Measurements from ENCODE around the gene SS18L1. TPM values are rescaled to one million over a fixed set of nuclear protein-coding genes. Genes with fewer than 3 reads are reported as not detected.

Gene SS18L1
- total RNA-seq, 3 donors from 2014 or later (not counting 1 experiment from before 2014, with no cell fraction given) = 19.1 to 26.0 (median 23.7) TPM

DNA sequence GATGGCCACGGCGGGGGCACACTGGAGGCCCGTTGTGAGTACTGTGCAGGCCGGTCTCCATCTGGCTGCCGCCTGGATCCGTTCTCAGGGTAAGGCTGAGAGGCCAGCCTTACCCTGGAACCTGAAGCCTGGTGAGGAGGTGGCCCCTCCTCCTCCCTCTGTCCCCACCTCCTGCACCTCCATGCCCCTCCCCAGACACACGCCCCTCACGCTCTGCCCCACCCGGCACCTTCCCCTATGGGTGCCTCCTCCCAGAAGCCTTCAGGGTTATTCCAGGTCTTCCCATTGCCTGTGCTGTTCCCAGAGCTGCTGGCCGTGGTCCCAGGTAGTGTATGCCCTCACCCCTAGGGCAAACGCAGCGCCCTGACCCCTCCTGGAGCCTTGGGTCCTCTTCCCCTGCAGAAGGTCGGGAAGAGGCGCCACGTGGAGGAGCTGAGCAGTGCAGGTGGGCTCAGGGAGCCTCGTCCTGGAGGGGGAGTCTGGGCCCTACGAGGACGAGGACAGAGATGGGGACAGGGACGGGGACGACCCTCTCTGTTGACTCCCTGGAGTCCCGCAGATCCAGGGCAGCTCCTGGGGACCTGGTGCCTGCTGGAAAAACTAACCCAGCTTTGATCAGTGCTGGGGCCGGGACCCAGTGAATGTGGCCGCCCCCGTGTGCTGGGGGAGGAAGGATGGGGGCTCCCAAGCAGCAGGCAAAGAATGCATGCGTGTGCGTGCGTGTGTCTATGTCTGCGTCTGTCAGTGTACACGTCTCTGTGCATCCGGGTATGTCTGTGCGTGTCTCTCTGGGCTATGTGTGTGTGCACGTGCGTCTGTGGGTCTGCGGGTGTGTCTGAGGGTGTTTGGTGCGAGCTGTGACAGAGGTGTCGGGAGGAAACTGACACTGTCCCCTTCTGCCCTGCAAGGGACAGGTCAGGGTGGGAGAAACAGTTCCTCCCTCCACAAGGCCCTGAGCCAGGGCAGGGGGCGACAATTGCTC, 84.7 kb downstream of the SS18L1 start:
- no peaks in the 10 kb centered on the region for H3K9me3 ChIP-seq (ENCODE audit: control insufficient read depth, insufficient read depth, low read length)
- no peaks in the 10 kb centered on the region for H3K36me3 Mint-ChIP-seq
- no peaks in the 10 kb centered on the region for H3K36me3 ChIP-seq (ENCODE audit: control insufficient read depth, insufficient read depth, low read length)
- DNase-seq = no peak
- H3K27me3 Mint-ChIP-seq (ENCODE audit: low read depth in 2 of 2) = peaks cover 13 to 15% of the 10 kb centered on the region in 2 donors
- no peak overlapping the region for H3K4me3 ChIP-seq (ENCODE audit: low read length)
- intact Hi-C loops (cut with micrococcal nuclease) = no loop called here
- H3K27ac ChIP-seq (ENCODE audit: low read length) = no peak overlapping the region
- peak in 1 of 3 donors; percentile 53 for ATAC-seq
- no peaks in the 10 kb centered on the region for H3K9me3 Mint-ChIP-seq
- 63% methylated on average over 36 of the region's 37 CpGs for whole genome bisulfite sequencing (ENCODE audit: insufficient coverage)
- TF ChIP-seq, protein P1, sequence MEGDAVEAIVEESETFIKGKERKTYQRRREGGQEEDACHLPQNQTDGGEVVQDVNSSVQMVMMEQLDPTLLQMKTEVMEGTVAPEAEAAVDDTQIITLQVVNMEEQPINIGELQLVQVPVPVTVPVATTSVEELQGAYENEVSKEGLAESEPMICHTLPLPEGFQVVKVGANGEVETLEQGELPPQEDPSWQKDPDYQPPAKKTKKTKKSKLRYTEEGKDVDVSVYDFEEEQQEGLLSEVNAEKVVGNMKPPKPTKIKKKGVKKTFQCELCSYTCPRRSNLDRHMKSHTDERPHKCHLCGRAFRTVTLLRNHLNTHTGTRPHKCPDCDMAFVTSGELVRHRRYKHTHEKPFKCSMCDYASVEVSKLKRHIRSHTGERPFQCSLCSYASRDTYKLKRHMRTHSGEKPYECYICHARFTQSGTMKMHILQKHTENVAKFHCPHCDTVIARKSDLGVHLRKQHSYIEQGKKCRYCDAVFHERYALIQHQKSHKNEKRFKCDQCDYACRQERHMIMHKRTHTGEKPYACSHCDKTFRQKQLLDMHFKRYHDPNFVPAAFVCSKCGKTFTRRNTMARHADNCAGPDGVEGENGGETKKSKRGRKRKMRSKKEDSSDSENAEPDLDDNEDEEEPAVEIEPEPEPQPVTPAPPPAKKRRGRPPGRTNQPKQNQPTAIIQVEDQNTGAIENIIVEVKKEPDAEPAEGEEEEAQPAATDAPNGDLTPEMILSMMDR (IDR thresholded peaks at IDR 0.05) = no peak
- H3K4me1 ChIP-seq (ENCODE audit: control insufficient read depth, insufficient read depth, low read length) = no peaks in the 10 kb centered on the region
- no peaks in the 10 kb centered on the region for H3K27me3 ChIP-seq (ENCODE audit: control insufficient read depth, insufficient read depth, low read length)
- H3K27ac Mint-ChIP-seq = no peak overlapping the region
- H3K4me3 Mint-ChIP-seq = no peak overlapping the region
- H3K4me1 Mint-ChIP-seq = no peaks in the 10 kb centered on the region

DNA sequence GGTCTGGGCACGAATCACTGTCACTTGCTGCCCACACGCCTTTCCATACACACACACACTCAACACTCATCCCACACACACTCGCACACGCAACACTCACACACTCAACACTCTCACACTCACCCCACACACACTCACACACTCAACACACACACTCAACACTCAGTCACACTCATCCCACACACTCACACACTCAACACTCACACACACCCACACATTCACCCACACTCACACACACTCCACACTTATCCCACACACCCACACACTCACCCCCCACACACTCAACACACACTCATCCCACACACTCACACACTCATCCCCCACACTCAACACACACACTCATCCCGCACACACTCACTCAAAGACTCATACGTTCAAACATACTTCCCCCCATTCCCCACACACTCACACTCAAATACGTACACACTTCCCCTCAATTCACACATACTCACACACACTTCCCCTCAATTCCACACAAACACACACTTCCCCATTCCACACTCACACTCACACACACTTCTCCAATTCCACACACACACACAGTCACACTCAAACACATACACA, 85.5 kb downstream of the SS18L1 start:
- no peaks in the 10 kb centered on the region for H3K9me3 ChIP-seq (ENCODE audit: control insufficient read depth, insufficient read depth, low read length)
- H3K9me3 Mint-ChIP-seq = no peaks in the 10 kb centered on the region
- H3K4me1 ChIP-seq (ENCODE audit: control insufficient read depth, insufficient read depth, low read length) = no peaks in the 10 kb centered on the region
- no peak overlapping the region for H3K4me3 Mint-ChIP-seq
- intact Hi-C loops (cut with micrococcal nuclease) = no loop called here
- no peaks in the 10 kb centered on the region for H3K27me3 ChIP-seq (ENCODE audit: control insufficient read depth, insufficient read depth, low read length)
- DNase-seq (no peak), ATAC-seq (peak in 1 of 3 donors; percentile 5)
- no peak overlapping the region for H3K27ac ChIP-seq (ENCODE audit: low read length)
- no peaks in the 10 kb centered on the region for H3K36me3 Mint-ChIP-seq
- H3K27me3 Mint-ChIP-seq (ENCODE audit: low read depth in 2 of 2) = peaks cover 13 to 15% of the 10 kb centered on the region in 2 donors
- no peak overlapping the region for H3K27ac Mint-ChIP-seq
- H3K4me1 Mint-ChIP-seq = no peaks in the 10 kb centered on the region
- H3K36me3 ChIP-seq (ENCODE audit: control insufficient read depth, insufficient read depth, low read length) = no peaks in the 10 kb centered on the region
- TF ChIP-seq, protein P1 (IDR thresholded peaks at IDR 0.05) = no peak
- WGBS (ENCODE audit: insufficient coverage) = 67% methylated on average over 7 of the region's 7 CpGs
- no peak overlapping the region for H3K4me3 ChIP-seq (ENCODE audit: low read length)

DNA sequence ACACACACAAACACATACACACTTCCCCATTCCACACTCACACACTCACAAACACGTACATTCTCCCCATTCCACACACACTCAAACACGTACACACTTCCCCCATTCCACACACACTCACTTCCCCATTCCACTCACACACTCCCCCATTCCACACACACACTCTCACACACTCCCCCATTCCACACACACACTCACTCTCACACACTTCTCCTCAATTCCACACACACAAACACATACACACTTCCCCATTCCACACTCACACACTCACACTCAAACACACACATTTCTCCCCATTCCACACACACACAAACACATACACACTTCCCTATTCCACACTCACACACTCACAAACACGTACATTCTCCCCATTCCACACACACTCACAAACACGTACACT, 86.1 kb downstream of the SS18L1 start:
- Histone ChIP-seq H3K4me1 (ENCODE audit: control insufficient read depth, insufficient read depth, low read length) (no peaks in the 10 kb centered on the region), H3K36me3 (ENCODE audit: control insufficient read depth, insufficient read depth, low read length) (no peaks in the 10 kb centered on the region), H3K27me3 (ENCODE audit: control insufficient read depth, insufficient read depth, low read length) (no peaks in the 10 kb centered on the region), H3K4me3 (ENCODE audit: low read length) (no peak overlapping the region), H3K9me3 (ENCODE audit: control insufficient read depth, insufficient read depth, low read length) (no peaks in the 10 kb centered on the region), H3K27ac (ENCODE audit: low read length) (no peak overlapping the region)
- H3K4me3 Mint-ChIP-seq = no peak overlapping the region
- ATAC-seq (no peak), DNase-seq (no peak)
- TF ChIP-seq, protein P1 (IDR thresholded peaks at IDR 0.05) = no peak
- H3K4me1 Mint-ChIP-seq = no peaks in the 10 kb centered on the region
- peaks cover 9% of the 10 kb centered on the region in 2 donors for H3K27me3 Mint-ChIP-seq (ENCODE audit: low read depth in 2 of 2)
- H3K36me3 Mint-ChIP-seq = no peaks in the 10 kb centered on the region
- 33% methylated on average over 4 of the region's 4 CpGs for WGBS (ENCODE audit: insufficient coverage)
- intact Hi-C loops (cut with micrococcal nuclease) = no loop called here
- H3K9me3 Mint-ChIP-seq = no peaks in the 10 kb centered on the region
- H3K27ac Mint-ChIP-seq = no peak overlapping the region

Measured in natural killer cell (primary cell).